Muscle of back (tissue), 11 donors: Measurements from ENCODE around the gene YTHDC2. TPM values are rescaled to one million over a fixed set of nuclear protein-coding genes. Genes with fewer than 3 reads are reported as not detected.
"Not testable (repeated sequence)": the region's sequence is repeated elsewhere in the genome, so short reads cannot be mapped to it uniquely, and the experiment has no call there.

Source experiments
- DNase-seq, 3 donors: peaks; one replicate each; pipeline versions ENCODE4 v3.0.0 to v3.0.0-alpha.2; 2013
- polyA plus RNA-seq, 10 donors: library from polyadenylated mRNA; unstranded; fragments of 120-200 nt; gene quantifications; one replicate each; pipeline ENCODE4 v1.2.1, GENCODE V29; 2013; ENCODE audit not compliant: insufficient read length in 10 of 10

The YTHDC2 gene
- polyA plus RNA-seq, 10 donors, result 9.5 to 27.7 (median 18.0) TPM

DNA sequence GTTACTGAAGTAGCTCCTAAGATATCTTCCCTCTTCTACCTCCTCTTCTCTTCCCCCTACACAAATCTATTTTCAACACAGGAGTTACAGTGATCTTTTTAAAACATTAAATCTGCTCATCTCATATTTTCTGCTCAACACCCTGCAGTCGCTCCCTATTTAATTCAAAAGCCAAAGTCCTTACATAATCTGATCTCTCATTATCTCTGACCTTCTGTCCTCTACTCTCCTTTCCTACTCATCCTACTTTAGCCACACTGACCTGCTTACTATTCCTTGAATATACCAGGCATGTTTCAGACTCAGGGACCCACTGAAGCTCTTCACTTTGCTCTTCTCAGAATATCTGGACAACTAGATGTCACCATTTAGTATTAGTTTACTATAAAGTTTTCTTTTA, 87.9 kb downstream of the YTHDC2 start:
- DNase-seq, result no peak

- DNase-seq, result not testable (repeated sequence)
Measured at GRCh38 chr5:113603246-113603645, 89.8 kb downstream of the YTHDC2 start.

DNA sequence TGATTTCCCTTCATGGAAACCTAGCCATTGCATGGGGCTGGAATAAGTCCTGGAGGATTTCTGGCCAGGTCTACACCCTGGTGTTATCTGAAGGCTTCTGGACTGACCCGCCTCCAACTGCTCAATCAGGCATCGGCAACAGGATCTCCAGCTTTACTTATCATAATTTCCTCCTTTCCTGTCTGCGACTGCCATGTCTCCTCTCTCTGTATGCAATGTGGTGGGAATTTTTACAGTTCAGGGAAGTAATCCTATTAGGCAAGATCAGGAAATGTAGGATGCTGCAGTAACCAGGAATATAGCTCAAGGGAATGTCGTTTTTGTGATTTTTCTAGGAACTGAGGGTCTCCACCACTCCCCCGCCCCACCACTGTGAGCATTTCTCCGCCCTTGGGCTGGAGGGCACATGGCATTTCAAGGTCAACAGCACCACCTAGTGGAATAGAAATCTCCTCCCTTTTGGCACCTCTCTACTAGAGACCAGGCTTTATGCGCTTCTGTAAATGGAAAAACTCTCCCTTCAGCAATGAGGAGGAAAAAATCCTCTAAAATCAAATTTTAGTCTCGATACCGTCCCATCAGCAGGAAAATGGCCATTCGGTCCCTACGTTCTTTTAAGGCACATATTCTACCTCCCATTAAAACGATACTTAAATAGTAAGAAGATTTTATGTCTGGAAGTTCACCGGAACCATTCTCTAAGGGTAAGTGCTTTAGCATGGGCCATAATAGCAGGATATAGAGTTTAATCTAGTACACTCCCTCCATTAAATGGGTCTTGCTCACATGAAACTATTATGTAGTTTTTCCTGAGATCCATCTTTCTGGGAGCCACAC, 93.0 kb downstream of the YTHDC2 start:
- peak in 2 of 3 donors; percentile 9 to 57 for DNase-seq

- no peak for DNase-seq
Measured at GRCh38 chr5:113607361-113607760, 93.9 kb downstream of the YTHDC2 start.

DNA sequence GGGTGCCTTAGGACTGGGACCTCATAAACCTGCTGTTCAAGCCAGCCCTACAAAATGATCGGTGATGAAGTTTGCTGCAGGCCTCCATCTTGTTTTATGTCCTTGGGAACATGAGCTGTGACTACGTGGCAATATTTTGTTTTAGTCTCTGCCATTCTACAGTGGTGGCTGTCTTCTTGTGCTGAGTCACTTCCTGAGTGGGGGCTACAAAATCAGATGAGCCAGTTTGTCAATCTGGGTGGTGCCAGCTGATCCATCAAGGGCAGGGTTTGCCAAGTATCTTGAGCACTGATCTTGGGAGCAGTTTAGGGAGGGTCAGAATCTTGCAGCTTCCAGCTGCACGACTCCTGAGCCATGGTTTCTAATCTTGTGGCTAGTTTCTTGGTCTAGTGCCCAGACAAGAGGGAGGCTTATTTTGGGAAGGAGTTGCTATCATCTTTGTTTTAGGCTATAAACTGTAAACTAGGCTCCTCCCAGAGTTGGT, 94.7 kb downstream of the YTHDC2 start:
- no peak for DNase-seq

GRCh38 chr5:113612060-113612496, 98.6 kb downstream of the YTHDC2 start:
- peak; percentile 15 to 44 (median 26) for DNase-seq

GRCh38 chr5:113614191-113614590, 100.7 kb downstream of the YTHDC2 start:
- no peak for DNase-seq

DNA sequence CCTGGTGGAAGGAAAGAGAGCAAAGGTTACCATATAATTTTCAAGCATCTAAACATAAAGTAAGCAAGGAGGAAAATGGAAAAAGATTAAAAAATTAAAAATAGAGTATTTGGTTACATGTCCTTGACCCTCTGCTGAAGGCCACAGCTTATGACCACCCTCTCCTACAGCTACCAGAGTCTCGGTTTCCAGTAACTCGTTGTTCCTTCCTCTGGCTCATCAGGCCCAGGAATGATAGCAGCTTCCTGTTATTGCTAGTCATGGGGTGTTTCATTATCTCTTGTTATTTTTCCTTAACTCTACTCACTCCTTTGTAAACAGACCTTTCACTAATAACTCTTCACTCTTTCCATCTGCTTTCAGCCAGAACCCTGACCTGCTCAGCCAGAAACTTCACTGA, 102.2 kb downstream of the YTHDC2 start:
- no peak for DNase-seq

DNA sequence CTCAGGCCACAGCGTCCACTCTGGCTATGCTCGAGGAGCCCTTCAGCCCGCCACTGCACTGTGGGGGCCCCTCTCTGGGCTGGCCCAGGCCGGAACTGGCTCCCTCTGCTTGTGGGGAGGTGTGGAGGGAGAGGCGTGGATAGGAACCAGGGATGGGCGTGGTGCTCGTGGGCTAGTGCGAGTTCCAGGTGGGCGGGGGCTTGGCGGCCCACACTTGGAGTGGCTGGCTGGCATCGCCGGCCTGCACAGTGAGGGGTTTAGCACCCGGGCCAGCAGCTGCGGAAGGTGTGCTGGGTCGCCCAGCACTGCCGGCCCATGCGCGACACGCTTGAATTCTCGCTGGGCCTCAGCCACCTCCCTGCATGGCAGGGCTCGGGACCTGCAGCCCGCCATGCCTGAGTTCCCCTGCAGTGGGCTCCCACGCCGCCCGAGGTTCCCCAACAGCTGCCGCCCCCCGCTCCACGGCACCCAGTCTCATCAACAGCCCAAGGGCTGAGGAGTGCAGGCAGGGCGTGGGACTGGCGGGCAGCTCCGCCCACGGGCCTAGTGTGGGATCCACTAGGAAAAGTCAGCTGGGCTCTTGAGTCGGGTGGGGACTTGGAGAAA, 103.8 kb downstream of the YTHDC2 start:
- no peak for DNase-seq

- no peak for DNase-seq
Measured at GRCh38 chr5:113632996-113633395, 119.5 kb downstream of the YTHDC2 start.

DNA sequence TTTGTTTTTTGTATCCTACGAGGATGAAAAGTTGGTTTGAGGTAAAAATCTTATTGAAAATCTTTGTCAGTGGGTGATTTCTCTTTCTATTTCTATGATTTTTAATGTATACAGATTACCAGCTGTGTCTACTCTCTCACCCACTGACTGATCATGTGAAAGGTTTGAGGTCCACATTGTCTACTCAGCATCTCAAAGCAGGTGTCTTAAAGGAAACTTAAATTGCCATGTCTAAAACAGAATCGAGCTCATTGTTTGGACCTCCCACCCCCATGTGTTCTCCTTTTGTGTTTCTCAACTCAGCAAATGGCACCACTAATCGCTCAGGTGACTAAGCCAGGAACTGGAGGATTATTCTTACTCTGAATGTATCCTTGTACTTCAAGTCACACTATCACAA, 121.5 kb downstream of the YTHDC2 start:
- DNase-seq, result no peak

GRCh38 chr5:113641715-113642114, 128.2 kb downstream of the YTHDC2 start:
- DNase-seq, result no peak

Other genes with a start within 250 kb of the YTHDC2 start
- gene TSSK1B, start 78.7 kb upstream of the YTHDC2 start, polyA plus RNA-seq, result under 1 TPM in 4 of 10 donors, not detected in 6; 0.05 to 0.12 (median 0.10) TPM
- gene MCC, start 25.2 kb upstream of the YTHDC2 start, polyA plus RNA-seq, result 10 to 100 TPM; 12.7 to 22.2 (median 15.2) TPM